H9 (cell line): Measurements from ENCODE around the gene FBXO21. TPM values are rescaled to one million over a fixed set of nuclear protein-coding genes. Genes with fewer than 3 reads are reported as not detected.

Experiments
- DNase-seq: peaks from one replicate; pipeline ENCODE4 v3.0.0-alpha.2; 2017
- H2AFZ ChIP-seq: one replicate; pipeline ENCODE4 v1.6.1; 2013; ENCODE audit warnings: mild to moderate bottlenecking, low read length, control low read depth, moderate library complexity
- H2AK5ac ChIP-seq: 2 replicates; pipeline ENCODE4 v1.6.1; 2013; ENCODE audit warnings: low read length, control low read depth, mixed read lengths; ENCODE audit not compliant: insufficient read length
- H2BK120ac ChIP-seq: one replicate; pipeline ENCODE4 v1.6.1; 2013; ENCODE audit warnings: low read depth, mild to moderate bottlenecking, low read length, control low read depth, inconsistent platforms; ENCODE audit not compliant: poor library complexity, severe bottlenecking
- H2BK12ac ChIP-seq: 2 replicates; pipeline ENCODE4 v1.6.1; 2013; ENCODE audit warnings: low read length, control low read depth, mixed read lengths, low read depth; ENCODE audit not compliant: insufficient read length
- H2BK15ac ChIP-seq: 2 replicates; pipeline ENCODE4 v1.6.1; 2013; ENCODE audit warnings: low read depth, low read length, control low read depth
- H2BK20ac ChIP-seq: one replicate; pipeline ENCODE4 v1.6.1; 2013; ENCODE audit warnings: low read depth, mild to moderate bottlenecking, low read length, control low read depth, inconsistent platforms; ENCODE audit not compliant: poor library complexity, severe bottlenecking
- H2BK5ac ChIP-seq: 2 replicates; pipeline ENCODE4 v1.6.1; 2013; ENCODE audit warnings: low read length, control low read depth, mixed read lengths; ENCODE audit not compliant: insufficient read length
- H3K14ac ChIP-seq: 2 replicates; pipeline ENCODE4 v1.6.1; 2013; ENCODE audit warnings: low read length, control low read depth; ENCODE audit not compliant: insufficient read depth
- H3K18ac ChIP-seq: 2 replicates; pipeline ENCODE4 v1.6.1; 2013; ENCODE audit warnings: low read depth, mild to moderate bottlenecking, mixed read lengths, low read length, control low read depth; ENCODE audit not compliant: insufficient read length
- H3K23ac ChIP-seq: 2 replicates; pipeline ENCODE4 v1.6.1; 2013; ENCODE audit warnings: low read length, control low read depth, mixed read lengths, low read depth; ENCODE audit not compliant: insufficient read length
- H3K23me2 ChIP-seq: 2 replicates; pipeline ENCODE4 v1.6.1; 2013; ENCODE audit warnings: low read depth, mild to moderate bottlenecking, mixed read lengths, low read length, control low read depth; ENCODE audit not compliant: insufficient read length, poor library complexity, severe bottlenecking
- H3K27ac ChIP-seq: 2 replicates; pipeline ENCODE4 v1.5.1; 2013; ENCODE audit warnings: low read length, control low read depth, mixed read lengths, low read depth; ENCODE audit not compliant: insufficient read length
- H3K27me3 ChIP-seq: 2 replicates; pipeline ENCODE4 v1.6.1; 2013; ENCODE audit warnings: low read length, control low read depth, inconsistent platforms; ENCODE audit not compliant: insufficient read depth
- H3K4ac ChIP-seq: 2 replicates; pipeline ENCODE4 v1.6.1; 2013; ENCODE audit warnings: low read depth, mild to moderate bottlenecking, control low read depth, inconsistent platforms, low read length, moderate library complexity
- H3K4me1 ChIP-seq: 2 replicates; pipeline ENCODE4 v1.6.1; 2013; ENCODE audit warnings: low read length, control low read depth, inconsistent platforms; ENCODE audit not compliant: insufficient read depth
- H3K4me2 ChIP-seq: 2 replicates; pipeline ENCODE4 v1.6.1; 2013; ENCODE audit warnings: low read length, control low read depth, mixed read lengths; ENCODE audit not compliant: insufficient read length, insufficient read depth
- H3K56ac ChIP-seq: 2 replicates; pipeline ENCODE4 v1.6.1; 2013; ENCODE audit warnings: low read depth, mild to moderate bottlenecking, mixed read lengths, low read length, control low read depth; ENCODE audit not compliant: insufficient read length
- H3K79me1 ChIP-seq: 2 replicates; pipeline ENCODE4 v1.6.1; 2013; ENCODE audit warnings: low read depth, mild to moderate bottlenecking, moderate library complexity, low read length, control low read depth, inconsistent platforms; ENCODE audit not compliant: insufficient read depth, poor library complexity, severe bottlenecking
- H3K79me2 ChIP-seq: 2 replicates; pipeline ENCODE4 v1.6.1; 2013; ENCODE audit warnings: low read length, control low read depth, inconsistent platforms; ENCODE audit not compliant: insufficient read depth
- H3K9ac ChIP-seq: 2 replicates; pipeline ENCODE4 v1.6.1; 2013; ENCODE audit warnings: low read length, control low read depth, mixed read lengths; ENCODE audit not compliant: insufficient read length; ENCODE audit errors: extremely low read depth
- H3K9me3 ChIP-seq: one replicate; pipeline ENCODE4 v1.6.1; 2013; ENCODE audit warnings: low read depth, low read length, inconsistent platforms; ENCODE audit not compliant: control insufficient read depth
- H3T11ph ChIP-seq: one replicate; pipeline ENCODE4 v1.6.1; 2013; ENCODE audit warnings: mild to moderate bottlenecking, low read length, control low read depth, inconsistent platforms
- H4K20me1 ChIP-seq: one replicate; pipeline ENCODE4 v1.6.1; 2013; ENCODE audit not compliant: control insufficient read depth, insufficient read length, insufficient read depth
- H4K5ac ChIP-seq: 2 replicates; pipeline ENCODE4 v1.6.1; 2013; ENCODE audit warnings: low read depth, mild to moderate bottlenecking, mixed read lengths, low read length, control low read depth; ENCODE audit not compliant: insufficient read length
- H4K8ac ChIP-seq: replicated peaks from 2 replicates; pipeline ENCODE4 v1.6.1; 2013; ENCODE audit warnings: low read length, control low read depth, mixed read lengths, low read depth; ENCODE audit not compliant: insufficient read length
- H4K91ac ChIP-seq: 2 replicates; pipeline ENCODE4 v1.6.1; 2013; ENCODE audit warnings: low read depth, mild to moderate bottlenecking, moderate library complexity, mixed read lengths, low read length, control low read depth; ENCODE audit not compliant: insufficient read length
- H3K27ac Mint-ChIP-seq, 3 experiments: 2 replicates in 2 of 3; 3 replicates in 1 of 3; pipeline ENCODE4 v1.8.0; 2020 to 2021; ENCODE audit warnings: mixed read lengths in 3 of 3, mild to moderate bottlenecking in 1 of 3, moderate library complexity in 1 of 3
- H3K27me3 Mint-ChIP-seq: 2 replicates; pipeline ENCODE4 v1.8.0; 2021; ENCODE audit warnings: low read depth, mild to moderate bottlenecking, moderate library complexity, mixed read lengths
- H3K36me3 Mint-ChIP-seq, 3 experiments: 2 replicates in 2 of 3; 3 replicates in 1 of 3; pipeline ENCODE4 v1.8.0; 2020 to 2021; ENCODE audit warnings: low read depth in 3 of 3, mixed read lengths in 3 of 3; ENCODE audit not compliant: insufficient read depth in 1 of 3
- H3K4me1 Mint-ChIP-seq, 2 experiments: 2 replicates each; pipeline ENCODE4 v1.8.0; 2020; ENCODE audit warnings: mixed read lengths in 2 of 2
- H3K4me3 Mint-ChIP-seq, 2 experiments: 2 replicates in 1 of 2; 3 replicates in 1 of 2; pipeline ENCODE4 v1.8.0; 2020 to 2021; ENCODE audit warnings: mild to moderate bottlenecking in 2 of 2, mixed read lengths in 2 of 2, moderate library complexity in 1 of 2
- H3K9me3 Mint-ChIP-seq, 2 experiments: 2 replicates in 1 of 2; 3 replicates in 1 of 2; pipeline ENCODE4 v1.8.0; 2020; ENCODE audit warnings: mild to moderate bottlenecking in 2 of 2, mixed read lengths in 2 of 2, moderate library complexity in 1 of 2
- CTCF ChIP-seq: fragments of 200-600 bp; sonication (generic); conservative IDR thresholded peaks from 3 replicates; pipeline ENCODE4 v1.8.0; 2021; ENCODE audit warnings: antibody characterized with exemption, mild to moderate bottlenecking
- WGBS: extraction: QIAGEN DNeasy Blood & Tissue Kit; methylation state at CpG from one replicate; pipeline ENCODE4 v1.1.7; 2013; ENCODE audit warnings: missing lambda C conversion rate, low lambda C conversion rate, mixed read lengths; ENCODE audit not compliant: insufficient read length; ENCODE audit errors: extremely low coverage; 5-methylcytosine and 5-hydroxymethylcytosine counted together
- total RNA-seq: library from RNA; stranded (reverse); gene quantifications from 2 replicates; pipeline ENCODE4 v1.2.1, GENCODE V29; 2021

Gene FBXO21
- total RNA-seq, 1 experiment from 2014 or later: 58.6 TPM

- Histone ChIP-seq H2AK5ac (no peak overlapping the region), H3K9me3 (no peaks in the 10 kb centered on the region), H2BK20ac (no peak overlapping the region), H2BK120ac (no peak overlapping the region), H4K5ac (no peak overlapping the region), H3T11ph (no peak overlapping the region), H4K91ac (no peak overlapping the region), H2BK12ac (no peak overlapping the region), H3K4ac (no peak overlapping the region), H3K27me3 (no peaks in the 10 kb centered on the region), H2AFZ (no peak overlapping the region), H3K79me1 (no peaks in the 10 kb centered on the region), H3K27ac (no peak overlapping the region), H3K23ac (no peak overlapping the region), H4K20me1 (no peaks in the 10 kb centered on the region), H3K14ac (no peak overlapping the region; the same call in 1 of the 2 replicates), H3K4me2 (no peak overlapping the region), H3K23me2 (no peaks in the 10 kb centered on the region), H2BK5ac (no peak overlapping the region), H4K8ac (no peak overlapping the region), H3K56ac (no peak overlapping the region), H3K18ac (no peak overlapping the region), H3K4me1 (no peaks in the 10 kb centered on the region; the same call in 1 of the 2 replicates), H3K9ac (no peak overlapping the region), H2BK15ac (no peak overlapping the region), H3K79me2 (no peaks in the 10 kb centered on the region)
- Mint-ChIP-seq H3K27me3 (peaks cover 8% of the 10 kb centered on the region), H3K36me3 (no peaks in the 10 kb centered on the region), H3K9me3 (no peaks in the 10 kb centered on the region), H3K4me3 (no peak overlapping the region), H3K27ac (no peak overlapping the region), H3K4me1 (peaks cover 12 to 28% of the 10 kb centered on the region in 2 experiments)
- no CpG with 5 or more reads among the region's 16 CpGs for WGBS
- no peak for DNase-seq
- TF ChIP-seq CTCF: no peak
Observed at GRCh38 chr12:117208206-117208605, 17.9 kb upstream of the FBXO21 start.
